ENCODE measurements around the gene SEC61B. TPM values are rescaled to one million over a fixed set of nuclear protein-coding genes. Genes with fewer than 3 reads are reported as not detected.

SEC61B gene
- total and polyA plus RNA-seq, 9 of the 15 experiments (the other 6 are each of a cell fraction or from before 2014, with no cell fraction given) = 57.8 to 262 (median 172) TPM

- TF ChIP-seq CHD7 (IDR thresholded peaks at IDR 0.05; ENCODE audit: low read depth, low read length) = no peak
- peak; percentile 71 for TF ChIP-seq SMARCA4 (IDR thresholded peaks at IDR 0.05)
- 0 out of 2 replicates have a peak, but pooled peaks have one; percentile 18 for TF ChIP-seq SMC3 (conservative IDR thresholded peaks at IDR 0.05; ENCODE audit: insufficient read depth, low read depth, low read length)
These were observed 9.6 kb downstream of the SEC61B start (continued) for GRCh38 chr9:99231711-99232110.
